IMR-90 (cell line): ENCODE results near the gene MOSPD3. TPM values are rescaled to one million over a fixed set of nuclear protein-coding genes. Genes with fewer than 3 reads are reported as not detected.

Experiments
- ATAC-seq: fragments of 200-7000 bp; cut with Tn5 transposase; 2 replicates; pipeline ENCODE4 v1.9.1; 2020; ENCODE audit warnings: low read depth, mild to moderate bottlenecking, moderate library complexity
- BruUV-seq: library from RNA; stranded (reverse); fragments of 400-500 nt; replicated peaks from 2 replicates; lab custom pipeline; 2021; lab: Mats Ljungman, UMichigan
- CTCF ChIA-PET: fragments of 300-600 bp; formaldehyde crosslinking; extraction: SDS; loops from one replicate; lab custom pipeline; 2021; ENCODE audit warnings: antibody characterized with exemption; lab: Yijun Ruan, JAX
- POLR2A ChIA-PET: fragments of 300-600 bp; sonication (Branson Sonifier 250); formaldehyde crosslinking; loops from one replicate; lab custom pipeline; 2022; ENCODE audit warnings: antibody characterized with exemption; ENCODE audit not compliant: unreplicated experiment; lab: Charles Lee
- DNase-seq: peaks from one replicate; pipeline ENCODE4 v3.0.0; 2013
- H2AFZ ChIP-seq: replicated peaks from 2 replicates; pipeline ENCODE3; 2013; ENCODE audit warnings: low read length, mild to moderate bottlenecking; ENCODE audit not compliant: poor library complexity
- H2AK5ac ChIP-seq: 2 replicates; pipeline ENCODE4 v1.6.1; 2013; ENCODE audit warnings: low read depth, low read length, inconsistent platforms
- H2AK9ac ChIP-seq: replicated peaks from 2 replicates; pipeline ENCODE3; 2013; ENCODE audit warnings: mild to moderate bottlenecking, low read depth, low read length, moderate library complexity; ENCODE audit not compliant: poor library complexity
- H2BK120ac ChIP-seq: 2 replicates; pipeline ENCODE4 v1.6.1; 2013; ENCODE audit warnings: low read depth, low read length, inconsistent platforms
- H2BK15ac ChIP-seq: 3 replicates; pipeline ENCODE4 v1.6.1; 2013; ENCODE audit warnings: low read depth, low read length, inconsistent platforms
- H2BK20ac ChIP-seq: 2 replicates; pipeline ENCODE4 v1.6.1; 2013; ENCODE audit warnings: low read depth, mild to moderate bottlenecking, inconsistent platforms, low read length, moderate library complexity
- H2BK5ac ChIP-seq: 2 replicates; pipeline ENCODE4 v1.6.1; 2013; ENCODE audit warnings: mild to moderate bottlenecking, low read depth, low read length, inconsistent platforms; ENCODE audit not compliant: poor library complexity, severe bottlenecking
- H3K14ac ChIP-seq: replicated peaks from 2 replicates; pipeline ENCODE4 v1.6.1; 2013; ENCODE audit warnings: low read depth, low read length, inconsistent platforms
- H3K18ac ChIP-seq: 2 replicates; pipeline ENCODE4 v1.6.1; 2013; ENCODE audit warnings: low read depth, low read length, control low read depth
- H3K23ac ChIP-seq: 2 replicates; pipeline ENCODE4 v1.6.1; 2013; ENCODE audit warnings: low read depth, low read length, inconsistent platforms
- H3K27ac ChIP-seq: 2 replicates; pipeline ENCODE4 v1.5.1; 2013; ENCODE audit warnings: mild to moderate bottlenecking, control low read depth, low read length; ENCODE audit not compliant: insufficient read depth
- H3K27me3 ChIP-seq: 2 replicates; pipeline ENCODE4 v1.6.1; 2013; ENCODE audit warnings: low read length; ENCODE audit not compliant: control insufficient read depth, insufficient read depth
- H3K36me3 ChIP-seq: 2 replicates; pipeline ENCODE4 v1.6.1; 2013; ENCODE audit warnings: low read length, mixed read lengths; ENCODE audit not compliant: control insufficient read depth, insufficient read depth
- H3K4ac ChIP-seq: 2 replicates; pipeline ENCODE4 v1.6.1; 2013; ENCODE audit warnings: low read depth, low read length, inconsistent platforms
- H3K4me1 ChIP-seq: 2 replicates; pipeline ENCODE4 v1.6.1; 2013; ENCODE audit warnings: low read length, mixed read lengths; ENCODE audit not compliant: control insufficient read depth, insufficient read depth
- H3K4me2 ChIP-seq: 2 replicates; pipeline ENCODE4 v1.6.1; 2013; ENCODE audit warnings: low read depth, mild to moderate bottlenecking, control low read depth, low read length, moderate library complexity
- H3K4me3 ChIP-seq: 2 replicates; pipeline ENCODE4 v1.5.1; 2013; ENCODE audit warnings: low read depth, mild to moderate bottlenecking, control low read depth, low read length, moderate library complexity; ENCODE audit not compliant: insufficient read depth
- H3K56ac ChIP-seq: 2 replicates; pipeline ENCODE4 v1.6.1; 2013; ENCODE audit warnings: low read length, inconsistent platforms; ENCODE audit not compliant: insufficient read depth; ENCODE audit errors: extremely low read depth
- H3K79me1 ChIP-seq, 2 experiments: 2 replicates each; pipeline ENCODE4 v1.6.1; 2013; ENCODE audit warnings: low read length in 2 of 2, inconsistent platforms in 1 of 2, low read depth in 1 of 2
- H3K9ac ChIP-seq: 2 replicates; pipeline ENCODE4 v1.6.1; 2013; ENCODE audit warnings: low read depth, low read length, control low read depth
- H3K9me1 ChIP-seq: 2 replicates; pipeline ENCODE4 v1.6.1; 2013; ENCODE audit warnings: low read length, inconsistent platforms; ENCODE audit not compliant: insufficient read depth
- H3K9me3 ChIP-seq: 2 replicates; pipeline ENCODE4 v1.6.1; 2013; ENCODE audit warnings: low read length; ENCODE audit not compliant: control insufficient read depth, insufficient read depth
- H4K20me1 ChIP-seq: 2 replicates; pipeline ENCODE4 v1.6.1; 2013; ENCODE audit warnings: low read length, inconsistent platforms; ENCODE audit not compliant: insufficient read depth
- H4K5ac ChIP-seq: 2 replicates; pipeline ENCODE4 v1.6.1; 2013; ENCODE audit warnings: mild to moderate bottlenecking, low read depth, low read length, control low read depth
- H4K8ac ChIP-seq, 2 experiments: 2 replicates each; pipeline ENCODE4 v1.6.1; 2013; ENCODE audit warnings: low read depth in 2 of 2, low read length in 2 of 2, control low read depth in 1 of 2, inconsistent platforms in 1 of 2
- H4K91ac ChIP-seq: 2 replicates; pipeline ENCODE4 v1.6.1; 2013; ENCODE audit warnings: low read depth, low read length, inconsistent platforms; ENCODE audit not compliant: insufficient read depth
- CEBPB ChIP-seq: IDR thresholded peaks from 2 replicates; pipeline ENCODE4 v1.6.1; 2012; ENCODE audit warnings: low read depth, low read length, improper control_type of control experiment
- CTCF ChIP-seq: conservative IDR thresholded peaks from 2 replicates; pipeline ENCODE4 v1.5.1; 2012; ENCODE audit warnings: mild to moderate bottlenecking, low read depth, low read length, improper control_type of control experiment
- FOS ChIP-seq: fragments of 150-350 bp; IDR thresholded peaks from 2 replicates; pipeline ENCODE4 v1.6.1; 2016; ENCODE audit warnings: low read depth, low read length
- MAZ ChIP-seq: IDR thresholded peaks from 2 replicates; pipeline ENCODE4 v1.6.1; 2012; ENCODE audit warnings: low read depth, mild to moderate bottlenecking, low read length, improper control_type of control experiment, moderate library complexity, borderline replicate concordance
- MXI1 ChIP-seq: IDR thresholded peaks from 2 replicates; pipeline ENCODE4 v1.6.1; 2012; ENCODE audit warnings: low read depth, mild to moderate bottlenecking, low read length, moderate library complexity, borderline replicate concordance
- RCOR1 ChIP-seq: IDR thresholded peaks from 2 replicates; pipeline ENCODE4 v1.6.1; 2012; ENCODE audit warnings: mild to moderate bottlenecking, low read length, improper control_type of control experiment; ENCODE audit not compliant: insufficient replicate concordance
- SMC3 ChIP-seq: fragments of 150-350 bp; IDR thresholded peaks from 2 replicates; pipeline ENCODE4 v1.6.1; 2016; ENCODE audit warnings: low read depth, mild to moderate bottlenecking, antibody characterized with exemption, low read length, moderate library complexity
- WGBS, 2 experiments: methylation state at CpG; one replicate each; pipeline versions ENCODE4 v1.1.5 to v1.1.7; 2013; ENCODE audit warnings: missing lambda C conversion rate in 2 of 2; ENCODE audit not compliant: insufficient read length in 1 of 2; ENCODE audit errors: extremely low coverage in 2 of 2; 5-methylcytosine and 5-hydroxymethylcytosine counted together
- dilution Hi-C: fragments of 300-500 bp; cut with HindIII; formaldehyde crosslinking; loops from one replicate; pipeline ENCODE4 v1.14.3; 2018; ENCODE audit warnings: low sequenced_read_pairs; ENCODE audit not compliant: unreplicated experiment
- in situ Hi-C: fragments of 300-500 bp; cut with MboI; formaldehyde crosslinking; loops from 3 replicates; pipeline ENCODE4 v1.14.3; 2019; ENCODE audit warnings: low sequenced_read_pairs, inconsistent platforms, mixed read lengths
- intact Hi-C: fragments of 100-400 bp; cut with micrococcal nuclease; formaldehyde crosslinking; loops from 2 replicates; pipeline ENCODE4 v1.10.0; 2022
- polyA plus RNA-seq, 3 experiments: library from polyadenylated mRNA; depleted of rRNA; stranded (reverse); fragments of >200 nt; gene quantifications; 2 replicates each; pipeline ENCODE4 v1.2.3, GENCODE V29; 2012; ENCODE audit warnings: low replicate concordance in 1 of 3
- total RNA-seq: library from RNA; depleted of rRNA; stranded (reverse); fragments of >200 nt; gene quantifications from 2 replicates; pipeline ENCODE4 v1.2.3, GENCODE V29; 2012
- TF ChIP-seq, protein P1 (sequence below): fragments of 150-350 bp; IDR thresholded peaks from 2 replicates; pipeline ENCODE4 v1.6.1; 2016; ENCODE audit warnings: low read depth, mild to moderate bottlenecking, low read length, moderate library complexity, borderline replicate concordance

Gene MOSPD3
- total and polyA plus RNA-seq, 2 of the 4 experiments (the other 2 are of a cell fraction), result 2.3 to 30.0 TPM

GRCh38 chr7:100584683-100585510 is 27.4 kb upstream of the MOSPD3 start:
- CTCF ChIA-PET, result interaction anchor here (0.8 to 1.6 kb wide), 3 partner anchors 18 to 106 kb away, joined by 3 to 6 read pairs (median 4); no protein-coding TSS in a partner anchor
- BruUV-seq, result TSS peak; percentile 56

More at GRCh38 chr7:100584683-100585510, 27.4 kb upstream of the MOSPD3 start:
- H3K27ac ChIP-seq, result peak overlapping the region; percentile 90
- TF ChIP-seq MAZ, result no peak
- no peak for TF ChIP-seq CTCF
- 0 out of 2 replicates have a peak, but pooled peaks have one; percentile 12 for TF ChIP-seq FOS
- TF ChIP-seq MXI1, result 0 out of 2 replicates have a peak, but pooled peaks have one; percentile 70
- TF ChIP-seq SMC3, result 0 out of 2 replicates have a peak, but pooled peaks have one; percentile 8
- TF ChIP-seq, protein P1, sequence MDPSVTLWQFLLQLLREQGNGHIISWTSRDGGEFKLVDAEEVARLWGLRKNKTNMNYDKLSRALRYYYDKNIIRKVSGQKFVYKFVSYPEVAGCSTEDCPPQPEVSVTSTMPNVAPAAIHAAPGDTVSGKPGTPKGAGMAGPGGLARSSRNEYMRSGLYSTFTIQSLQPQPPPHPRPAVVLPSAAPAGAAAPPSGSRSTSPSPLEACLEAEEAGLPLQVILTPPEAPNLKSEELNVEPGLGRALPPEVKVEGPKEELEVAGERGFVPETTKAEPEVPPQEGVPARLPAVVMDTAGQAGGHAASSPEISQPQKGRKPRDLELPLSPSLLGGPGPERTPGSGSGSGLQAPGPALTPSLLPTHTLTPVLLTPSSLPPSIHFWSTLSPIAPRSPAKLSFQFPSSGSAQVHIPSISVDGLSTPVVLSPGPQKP, result no peak
- TF ChIP-seq CEBPB, result no peak
- no peak for TF ChIP-seq RCOR1
- H4K20me1 ChIP-seq, result peaks cover 39% of the 10 kb centered on the region
- peak overlapping the region; percentile 49 for H4K5ac ChIP-seq
- peak overlapping the region; percentile 96 for H2AK9ac ChIP-seq
- ATAC-seq (peak; percentile 2), DNase-seq (peak; percentile 89)
- no peaks in the 10 kb centered on the region for H3K9me3 ChIP-seq
- H3K4me2 ChIP-seq, result peak overlapping the region; percentile 86
- H3K36me3 ChIP-seq, result peaks cover 27% of the 10 kb centered on the region
- peak overlapping the region; percentile 38 for H4K91ac ChIP-seq
- H3K9me1 ChIP-seq, result peaks cover 5% of the 10 kb centered on the region
- peak overlapping the region; percentile 80 for H3K14ac ChIP-seq
- H3K4me1 ChIP-seq, result peaks cover 12% of the 10 kb centered on the region
- peak overlapping the region; percentile 92 for H3K4ac ChIP-seq
- peak overlapping the region; percentile 29; the same call in 1 of the 3 replicates for H2BK15ac ChIP-seq
- in situ Hi-C loops (loop anchor here (25.0 kb wide), 1 partner anchor 277 kb away; the partner anchor contains the start of genes SLC12A9 and TRIP6), dilution Hi-C loops (no loop called here), intact Hi-C loops (loop anchor here (10.0 kb wide), 1 partner anchor 250 kb away; no protein-coding TSS in a partner anchor)
- peak overlapping the region; percentile 52 for H3K56ac ChIP-seq
- peak overlapping the region; percentile 76 for H2AFZ ChIP-seq
- WGBS, 2 experiments, result 0% methylated on average over 8 of the region's 20 CpGs; no CpG with 5 or more reads in 1 of the 2 experiments
- peak overlapping the region; percentile 71 for H3K18ac ChIP-seq
- H2BK20ac ChIP-seq, result 0 out of 2 replicates have a peak overlapping the region, but pooled peaks have one; percentile 41
- H2BK5ac ChIP-seq, result peak overlapping the region; percentile 83
- peak overlapping the region; percentile 72 for H3K4me3 ChIP-seq
- peak overlapping the region; percentile 29 to 84; a peak in 1 of 4 replicates for H4K8ac ChIP-seq
- peak overlapping the region; percentile 49; the same call in 1 of the 2 replicates for H2BK120ac ChIP-seq
- peak overlapping the region; percentile 75; the same call in 1 of the 2 replicates for H3K23ac ChIP-seq
- POLR2A ChIA-PET, result interaction anchor here (0.6 to 1.4 kb wide), 6 partner anchors 21 to 290 kb away, joined by 3 to 7 read pairs (median 4); partner anchors contain the start of genes GNB2, MOSPD3 and SRRT
- H2AK5ac ChIP-seq, result peak overlapping the region; percentile 98
- no peaks in the 10 kb centered on the region for H3K27me3 ChIP-seq
- H3K9ac ChIP-seq, result peak overlapping the region; percentile 79
- H3K79me1 ChIP-seq, result peaks cover 17 to 60% of the 10 kb centered on the region in 2 experiments
